HG03108 (cell line): ENCODE results near the gene DAPP1.
A peak's percentile ranks its signal among the peaks of the same experiment; 100 is the strongest.
"Not testable (repeated sequence)": the region's sequence is repeated elsewhere in the genome, so short reads cannot be mapped to it uniquely, and the experiment has no call there.

Experiments
- ATAC-seq: cut with Tn5 transposase; IDR thresholded peaks from one replicate; pipeline ENCODE4 v1.9.1; 2021; ENCODE audit warnings: moderate library complexity; ENCODE audit not compliant: unreplicated experiment

Gene DAPP1

GRCh38 chr4:99824070-99824599 is 7.5 kb downstream of the DAPP1 start:
- no peak for ATAC-seq

GRCh38 chr4:99825272-99825671 is 8.6 kb downstream of the DAPP1 start:
- no peak for ATAC-seq

GRCh38 chr4:99826016-99826415 is 9.4 kb downstream of the DAPP1 start:
- no peak for ATAC-seq

- ATAC-seq = no peak
These were observed 10.8 kb downstream of the DAPP1 start for GRCh38 chr4:99827454-99827853.

- no peak for ATAC-seq
These were observed 11.2 kb downstream of the DAPP1 start for GRCh38 chr4:99827857-99828256.

- ATAC-seq = no peak
These were observed 11.8 kb downstream of the DAPP1 start for GRCh38 chr4:99828477-99828876.

GRCh38 chr4:99830051-99830450 is 13.4 kb downstream of the DAPP1 start:
- ATAC-seq = not testable (repeated sequence)

- no peak for ATAC-seq
These were observed 15.7 kb downstream of the DAPP1 start for GRCh38 chr4:99832321-99832720.

GRCh38 chr4:99832758-99833157 is 16.1 kb downstream of the DAPP1 start:
- no peak for ATAC-seq

GRCh38 chr4:99833756-99834155 is 17.1 kb downstream of the DAPP1 start:
- no peak for ATAC-seq

GRCh38 chr4:99834569-99834968 is 17.9 kb downstream of the DAPP1 start:
- ATAC-seq = no peak

- ATAC-seq = no peak
These were observed 19.3 kb downstream of the DAPP1 start for GRCh38 chr4:99835942-99836341.

GRCh38 chr4:99838927-99839326 is 22.3 kb downstream of the DAPP1 start:
- ATAC-seq = no peak

GRCh38 chr4:99841129-99841528 is 24.5 kb downstream of the DAPP1 start:
- no peak for ATAC-seq

- ATAC-seq = no peak
These were observed 26.8 kb downstream of the DAPP1 start for GRCh38 chr4:99843413-99843812.

- no peak for ATAC-seq
These were observed 27.4 kb downstream of the DAPP1 start for GRCh38 chr4:99844048-99844447.

GRCh38 chr4:99845179-99845578 is 28.6 kb downstream of the DAPP1 start:
- no peak for ATAC-seq

GRCh38 chr4:99845708-99846469 is 29.3 kb downstream of the DAPP1 start:
- ATAC-seq = no peak

- no peak for ATAC-seq
These were observed 30.3 kb downstream of the DAPP1 start for GRCh38 chr4:99846891-99847290.

- peak; percentile 66 for ATAC-seq
These were observed 30.8 kb downstream of the DAPP1 start for GRCh38 chr4:99847362-99847976.

- peak; percentile 34 for ATAC-seq
These were observed 32.0 kb downstream of the DAPP1 start for GRCh38 chr4:99848591-99849001.

- no peak for ATAC-seq
These were observed 35.6 kb downstream of the DAPP1 start for GRCh38 chr4:99852199-99852749.
